Stimulated activated CD8-positive, alpha-beta memory T cell treated with anti-CD3 and anti-CD28 coated beads, Interleukin-7, amount 100 ng/mL, for 1 hour (primary cell): ENCODE measurements around the gene ZNF816.
"Not testable (repeated sequence)": the region's sequence is repeated elsewhere in the genome, so short reads cannot be mapped to it uniquely, and the experiment has no call there.

Experiments used
- DNase-seq, 2 donors: peaks; one replicate each; pipeline ENCODE4 v3.0.0-alpha.2; 2020; ENCODE audit warnings: low read depth in 2 of 2

ZNF816 gene

DNA sequence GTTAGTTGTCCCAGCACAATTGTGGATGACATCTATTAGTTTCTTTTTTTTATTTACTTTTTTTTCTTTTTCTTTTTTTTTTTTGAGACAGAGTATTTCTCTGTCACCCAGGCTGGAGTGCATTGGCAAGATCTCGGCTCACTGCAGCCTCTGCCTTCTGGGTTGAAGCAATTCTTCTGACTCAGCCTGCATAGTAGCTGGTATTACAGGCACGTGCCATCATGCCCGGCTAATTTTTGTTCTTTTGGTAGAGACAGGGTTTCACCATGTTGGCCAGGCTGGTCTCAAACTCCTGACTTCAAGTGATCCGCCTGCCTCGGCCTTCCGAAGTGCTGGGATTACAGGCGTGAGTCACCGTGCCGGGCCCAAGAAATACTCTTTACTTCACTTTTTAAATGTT, 38.0 kb downstream of the ZNF816 start:
- not testable (repeated sequence) for DNase-seq

GRCh38 chr19:52923778-52924593, 38.7 kb downstream of the ZNF816 start:
- no peak for DNase-seq

GRCh38 chr19:52922841-52923777, 39.6 kb downstream of the ZNF816 start, which contains the start of gene ZNF888:
Gene ZNF888 (minus strand): TSS chr19:52923428. CDS start chr19:52917873, 5,555 bp downstream.
- peak; percentile 68 to 75 for DNase-seq

DNA sequence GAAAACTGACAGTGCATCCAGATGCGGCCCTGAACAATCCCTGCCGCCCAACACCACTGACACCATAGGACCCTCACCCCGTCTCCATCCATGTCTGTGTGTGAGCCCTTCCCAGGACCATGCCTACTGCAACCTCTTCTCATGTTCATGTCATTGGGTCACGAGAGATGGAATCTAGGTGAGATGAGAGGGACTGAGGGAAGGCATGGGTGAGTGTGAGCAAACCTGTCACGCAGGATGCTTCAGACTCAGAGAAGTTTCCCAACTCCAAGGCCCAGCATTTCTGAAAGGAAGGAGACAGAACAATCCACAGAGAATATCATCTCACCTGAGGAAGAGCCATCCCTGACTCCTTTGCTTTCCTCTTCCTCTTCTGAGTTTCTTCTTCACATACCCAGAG, 45.1 kb downstream of the ZNF816 start:
- no peak for DNase-seq

- DNase-seq, result no peak
Measured at GRCh38 chr19:52910648-52911047, 52.0 kb downstream of the ZNF816 start.

GRCh38 chr19:52904052-52904780, 58.5 kb downstream of the ZNF816 start:
- DNase-seq, result not testable (repeated sequence)

DNA sequence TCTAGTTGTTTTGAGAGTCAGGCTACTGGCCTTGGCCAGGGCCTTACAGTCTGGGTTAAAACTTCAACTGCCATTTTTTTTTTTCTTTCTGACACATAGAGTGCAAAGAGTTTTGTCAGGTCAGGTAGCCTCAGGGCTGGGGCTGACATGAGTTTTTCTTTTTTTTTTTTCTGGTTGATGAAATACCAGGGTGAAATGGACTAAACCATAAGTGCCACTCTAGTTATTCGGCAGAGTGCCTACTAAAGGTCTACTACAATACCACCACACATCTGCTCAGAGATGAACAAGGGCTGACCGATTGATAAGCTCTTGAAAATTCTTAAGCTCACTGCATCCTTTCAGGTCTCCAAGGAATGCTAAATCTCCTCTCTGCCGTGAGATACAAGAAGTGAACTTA, 60.8 kb downstream of the ZNF816 start:
- DNase-seq, result no peak
